ENCODE data around the gene PITPNB.
A peak's percentile ranks its signal among the peaks of the same experiment; 100 is the strongest.

Gene PITPNB

GRCh38 chr22:27918341-27919221, 475 bp downstream of the PITPNB start:
- DNase-seq = peak in 1 of 2 experiments; percentile 45

GRCh38 chr22:27915986-27916385, 3.1 kb downstream of the PITPNB start:
- DNase-seq = no peak

- DNase-seq = no peak
Measured at GRCh38 chr22:27913162-27913741, 5.8 kb downstream of the PITPNB start.

DNA sequence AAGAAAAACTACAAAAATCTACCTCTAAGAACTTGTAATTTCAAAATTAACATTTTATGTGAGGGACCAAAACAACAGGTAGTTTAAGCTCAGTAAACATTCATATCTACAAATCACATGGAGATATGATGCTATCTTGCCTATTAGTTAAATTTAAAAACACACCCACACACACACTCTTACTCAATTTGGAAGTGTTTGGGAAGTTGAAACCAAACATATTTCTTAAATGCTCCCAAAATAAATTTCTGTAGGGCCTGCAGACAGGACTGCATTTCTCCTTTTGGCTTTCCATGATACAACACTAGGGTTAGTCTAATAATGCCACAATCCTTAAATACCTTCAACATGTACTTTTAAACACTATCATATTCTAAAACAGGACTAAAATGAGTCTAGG, 7.0 kb downstream of the PITPNB start:
- DNase-seq = no peak

DNA sequence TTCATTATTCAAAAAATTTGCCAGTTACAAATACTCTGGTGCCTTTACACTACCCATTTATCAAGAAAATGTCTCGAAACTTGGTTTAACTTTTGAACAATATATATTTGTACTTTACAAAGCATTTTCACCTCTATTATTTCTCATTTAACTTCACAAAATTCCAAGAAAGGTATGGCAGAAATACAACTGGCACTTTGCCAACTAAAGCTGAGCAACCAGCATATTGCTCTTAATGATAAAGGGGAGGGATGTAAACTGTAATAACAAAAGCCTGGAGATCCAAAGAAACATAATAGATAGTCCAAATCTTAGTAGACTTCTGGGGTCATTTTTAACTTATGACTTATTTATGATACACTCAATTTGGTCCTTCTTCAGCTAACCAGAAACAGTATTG, 7.7 kb downstream of the PITPNB start:
- DNase-seq = no peak

GRCh38 chr22:27906241-27906640, 12.8 kb downstream of the PITPNB start:
- DNase-seq = no peak

- DNase-seq = no peak
Measured at GRCh38 chr22:27905653-27906052, 13.4 kb downstream of the PITPNB start.

DNA sequence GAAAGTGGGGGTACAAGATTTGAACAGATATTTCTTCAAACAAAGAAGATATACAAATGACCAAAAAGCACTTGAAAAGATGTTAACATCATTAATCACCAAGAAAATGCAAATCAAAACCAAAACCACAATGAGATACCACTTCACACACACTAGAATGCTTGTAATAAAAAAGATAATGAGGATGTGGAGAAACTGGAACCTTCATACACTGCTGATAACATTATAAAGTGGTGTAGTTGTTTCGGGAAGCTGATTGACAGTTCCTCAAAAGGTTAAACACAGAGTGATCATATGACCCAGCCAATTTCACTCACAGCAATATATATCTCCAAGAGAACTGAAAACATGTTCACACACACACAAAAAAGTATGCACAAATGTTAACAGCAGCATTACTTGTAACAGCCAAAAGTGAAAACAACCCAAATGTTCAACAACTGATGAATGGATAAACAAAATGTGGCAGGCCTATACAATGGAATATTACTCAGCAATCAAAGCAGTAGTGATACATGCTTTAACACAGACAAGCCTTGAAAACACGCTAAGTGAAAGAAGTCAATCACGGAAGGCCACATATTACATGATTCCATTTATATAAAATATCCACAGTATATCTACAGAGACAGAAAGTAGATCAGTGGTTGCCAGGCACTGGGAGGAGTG, 15.1 kb downstream of the PITPNB start:
- no peak for DNase-seq

DNA sequence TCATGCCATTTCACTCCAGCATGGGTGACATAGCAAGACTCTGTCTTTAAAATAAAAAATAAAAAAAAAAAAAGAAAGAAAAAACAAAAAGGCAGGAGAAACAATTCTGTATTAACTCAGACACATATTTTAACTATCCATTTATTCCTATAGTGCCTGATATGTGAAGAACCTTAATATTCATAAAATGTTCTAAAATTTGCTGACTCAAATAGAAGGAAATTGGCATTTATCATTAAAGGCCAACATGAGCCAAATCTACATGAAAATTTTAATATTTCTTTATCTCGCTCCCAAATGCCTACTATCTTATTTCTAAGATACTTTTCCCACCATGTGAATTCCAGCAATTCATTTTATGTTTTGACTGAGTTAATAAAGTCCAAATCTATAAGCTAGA, 18.9 kb downstream of the PITPNB start:
- DNase-seq = no peak

GRCh38 chr22:27896245-27896644, 22.8 kb downstream of the PITPNB start:
- no peak for DNase-seq

GRCh38 chr22:27895600-27895999, 23.5 kb downstream of the PITPNB start:
- no peak for DNase-seq

DNA sequence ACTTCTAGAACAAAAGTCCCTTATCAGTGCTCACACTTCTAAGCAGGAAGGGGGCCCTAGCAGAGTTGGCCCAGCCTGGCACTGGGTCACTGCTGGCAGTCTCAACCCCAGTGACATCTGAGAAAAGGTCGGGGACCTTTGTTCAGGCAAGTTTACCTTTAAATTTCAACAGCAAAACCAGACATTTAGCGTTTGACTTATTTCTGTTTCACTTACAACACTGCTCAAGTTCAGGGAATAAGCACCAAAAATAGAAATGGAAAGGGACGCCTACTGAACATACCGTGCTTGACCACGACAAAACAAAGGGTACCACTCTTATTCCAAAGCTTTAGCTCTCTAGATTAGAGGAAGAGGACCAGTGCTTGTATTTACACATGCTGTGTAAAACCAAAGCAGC, 26.2 kb downstream of the PITPNB start:
- DNase-seq = no peak

DNA sequence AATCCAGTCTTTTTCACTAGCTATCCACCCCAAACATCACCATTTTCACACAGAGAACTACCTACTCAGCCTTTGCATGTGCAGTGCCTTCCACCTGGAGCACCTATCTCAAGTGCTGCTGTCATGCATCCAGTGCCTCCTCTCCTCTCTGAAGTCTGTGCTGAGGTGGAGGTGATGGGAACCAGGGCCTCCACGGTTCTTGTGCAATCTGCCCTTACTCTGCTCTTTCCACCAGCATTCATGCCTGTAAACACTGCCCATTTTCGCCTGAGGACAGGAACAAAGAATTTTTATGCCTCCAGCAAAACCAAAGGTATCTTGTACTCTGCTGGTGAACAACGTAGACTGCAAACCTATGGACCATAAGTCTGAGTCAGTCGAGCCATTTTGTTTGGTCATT, 27.0 kb downstream of the PITPNB start:
- DNase-seq = no peak

DNA sequence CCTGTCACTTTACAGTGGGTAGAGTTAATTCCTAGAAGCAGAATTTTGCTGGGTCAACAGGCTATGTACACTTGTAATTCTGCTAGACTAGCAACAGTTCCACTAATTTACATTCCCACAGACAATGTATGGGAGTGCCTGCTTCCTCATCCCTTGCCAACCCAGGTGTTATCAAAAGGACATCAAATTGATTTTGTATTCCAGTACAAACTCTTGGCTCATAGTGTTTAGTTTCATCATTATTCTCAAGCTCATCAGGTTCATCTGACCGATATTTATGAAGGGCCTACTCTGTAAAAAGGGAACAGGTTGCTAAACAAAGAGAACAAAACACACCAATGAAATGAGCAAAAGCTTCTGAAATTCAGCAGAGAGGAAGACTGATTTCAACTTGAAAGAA, 30.7 kb downstream of the PITPNB start:
- no peak for DNase-seq

DNA sequence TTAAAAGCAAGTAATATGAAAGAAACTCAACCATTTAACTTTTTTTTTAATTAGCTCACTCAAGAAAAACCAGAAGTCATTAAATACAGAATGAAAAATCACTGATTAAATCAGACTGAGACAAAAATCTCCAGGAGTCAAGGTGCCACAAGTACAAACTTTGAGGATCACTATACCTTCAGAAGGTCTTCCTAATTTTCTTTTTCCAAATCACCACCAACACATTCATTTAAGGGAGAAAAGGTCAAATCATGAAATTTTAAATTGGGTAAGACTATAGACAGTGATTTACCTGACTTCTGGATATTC, 32.3 kb downstream of the PITPNB start:
- DNase-seq = no peak

DNA sequence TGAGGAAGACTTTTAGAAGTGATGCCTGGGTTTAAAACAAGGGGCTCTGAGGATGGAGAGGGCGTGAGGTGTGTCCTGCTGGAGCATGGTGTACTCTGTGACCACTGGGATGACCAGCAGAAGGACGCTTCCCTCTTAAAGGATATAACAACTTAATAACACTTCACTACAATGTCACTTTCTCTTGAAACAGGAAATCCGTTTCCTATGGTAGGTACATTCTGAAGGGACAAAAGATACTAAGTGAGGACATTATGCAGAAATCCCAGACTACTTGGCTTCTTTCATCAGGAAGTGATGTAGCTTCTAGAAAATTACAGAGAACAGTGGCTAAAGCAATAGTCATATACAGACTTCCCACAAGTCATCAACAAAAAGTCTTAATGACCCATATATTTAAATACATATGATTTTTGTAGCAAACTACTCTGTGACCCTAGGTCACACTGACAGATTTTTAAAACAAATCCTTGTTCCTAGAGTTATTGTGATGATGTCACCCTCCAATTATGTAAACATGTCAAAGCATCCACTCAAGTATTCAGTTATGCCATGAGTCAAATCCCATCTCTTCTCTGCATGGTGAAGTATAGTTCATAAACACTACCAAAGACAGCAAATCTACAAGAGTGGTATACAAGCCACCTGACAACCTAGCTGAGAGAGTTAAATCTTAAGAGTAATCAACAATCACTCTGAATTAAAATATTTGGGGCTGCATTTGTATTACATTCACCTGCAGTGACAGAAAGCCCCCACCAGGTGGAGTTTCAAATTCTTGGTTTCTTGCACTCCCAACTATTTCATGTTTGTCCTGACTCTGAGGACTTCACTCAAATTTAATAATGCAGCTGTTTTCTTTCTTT, 32.8 kb downstream of the PITPNB start:
- peak in 1 of 2 experiments; percentile 59 for DNase-seq

DNA sequence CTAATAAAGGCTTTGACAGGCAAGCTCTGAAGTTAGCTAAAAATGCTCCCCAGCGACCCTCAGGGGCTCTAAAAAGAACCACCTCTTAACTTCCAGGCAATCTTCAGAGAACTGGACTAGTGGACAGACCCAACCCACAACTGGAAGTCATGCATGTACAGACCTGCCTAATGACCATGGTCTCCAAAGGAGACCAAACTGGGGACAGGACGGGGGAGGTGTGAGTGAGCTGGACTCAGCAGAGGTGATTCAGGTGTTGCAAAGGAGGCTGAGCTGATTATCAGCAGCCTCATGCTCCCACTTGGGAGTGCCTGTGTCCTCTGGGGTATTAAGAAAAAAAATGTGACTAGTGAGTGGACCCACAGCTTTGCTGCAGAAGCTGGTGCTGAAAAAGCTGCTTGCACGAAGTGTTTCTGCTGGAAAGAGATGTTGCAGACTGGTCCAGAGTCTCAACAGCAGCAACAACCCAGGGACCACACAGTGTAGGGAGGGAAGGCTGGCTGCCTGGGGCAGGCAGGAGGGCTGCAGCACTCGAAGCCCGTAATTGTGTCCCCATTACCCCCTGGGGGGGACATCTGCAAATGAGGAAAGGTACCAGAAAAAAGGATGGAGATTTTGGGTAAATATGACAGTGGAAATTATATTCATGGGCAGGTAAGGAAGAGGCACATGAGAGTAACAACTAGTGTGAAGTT, 35.3 kb downstream of the PITPNB start:
- DNase-seq = no peak

DNA sequence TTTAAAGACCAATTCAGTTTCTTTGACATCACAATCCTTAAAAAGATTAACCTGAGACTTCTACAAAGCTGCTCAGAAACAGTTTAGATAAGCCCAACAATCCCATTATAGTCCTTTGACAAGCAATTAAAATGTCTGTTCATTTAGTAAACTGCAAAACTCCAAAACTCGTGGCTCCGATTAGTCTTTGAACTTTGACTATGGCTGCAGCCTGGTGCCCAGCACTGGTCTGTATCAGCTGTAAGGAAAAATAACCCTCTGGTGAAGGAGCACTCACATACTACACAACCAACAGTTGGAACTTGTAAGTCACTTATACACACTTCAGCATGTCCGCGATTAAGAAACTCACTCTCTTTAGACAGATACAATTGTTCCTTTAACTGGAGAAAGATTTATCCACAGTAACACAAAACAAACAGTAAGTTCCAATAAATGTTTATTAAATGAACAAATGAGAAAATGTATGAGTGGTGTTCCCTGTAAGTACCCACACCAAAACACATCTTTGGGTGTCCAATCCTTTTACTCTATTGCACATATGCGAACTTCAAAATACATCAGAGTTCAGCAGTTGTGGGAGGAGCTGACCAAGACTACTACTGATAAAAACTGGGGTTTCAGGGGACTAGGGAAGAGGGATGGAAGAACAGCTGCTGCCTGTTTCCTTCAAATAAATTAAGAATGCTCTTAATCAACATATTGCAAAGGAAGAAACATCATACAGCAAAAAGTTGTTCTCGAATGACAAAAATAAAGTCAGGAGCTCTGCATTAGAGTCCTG, 36.4 kb downstream of the PITPNB start:
- DNase-seq = no peak

DNA sequence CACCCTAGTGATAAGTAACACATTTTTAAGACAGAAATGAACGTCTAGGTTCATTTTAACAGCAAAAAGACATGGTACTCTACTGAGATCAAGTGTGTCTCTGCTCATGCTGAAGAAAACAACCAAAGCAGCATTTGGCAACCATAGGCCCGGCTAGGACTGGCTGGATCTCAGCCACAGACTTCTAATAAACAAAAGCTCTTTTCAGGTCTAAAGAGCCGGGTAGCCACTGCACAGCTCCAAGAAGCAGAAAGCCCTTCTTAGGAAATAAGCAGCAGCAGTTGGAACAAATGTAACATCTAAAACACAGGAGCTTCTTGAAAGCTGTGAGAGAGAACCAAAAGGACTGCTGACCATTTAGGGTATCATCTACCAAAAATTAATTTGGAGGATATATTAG, 37.6 kb downstream of the PITPNB start:
- DNase-seq = no peak

GRCh38 chr22:27880778-27881394, 38.2 kb downstream of the PITPNB start:
- peak in 1 of 2 experiments; percentile 65 for DNase-seq

DNA sequence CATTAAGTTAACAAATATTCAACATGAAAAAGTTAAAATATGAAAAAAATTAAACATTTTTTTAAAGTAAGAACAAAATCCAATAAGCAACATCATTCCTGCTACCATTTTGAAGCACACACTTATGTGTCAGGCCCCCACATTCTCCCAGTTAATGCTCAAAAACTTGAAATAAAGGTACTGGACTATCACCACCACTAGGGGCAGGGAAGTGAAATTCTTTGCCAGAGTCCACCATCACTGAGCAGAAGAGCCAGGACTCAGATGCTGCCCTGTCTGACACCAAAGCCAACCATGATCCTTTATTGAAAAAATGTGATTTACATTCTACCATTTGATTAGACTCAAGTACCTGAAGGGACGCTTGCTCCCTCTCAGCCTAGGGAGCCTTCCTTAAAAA, 39.1 kb downstream of the PITPNB start:
- DNase-seq = peak in 1 of 2 experiments; percentile 34

All from SW 1271 (cell line).